Measurements from ENCODE around the gene ZNF561. TPM values are rescaled to one million over a fixed set of nuclear protein-coding genes. Genes with fewer than 3 reads are reported as not detected.
"Not testable (repeated sequence)": the region's sequence is repeated elsewhere in the genome, so short reads cannot be mapped to it uniquely, and the experiment has no call there.

ZNF561 gene
- 73.0 TPM for polyA plus RNA-seq (ENCODE audit: insufficient read length)
- long read RNA-seq, donor 1, full-length matches to known transcripts = 6 of 20 reads
- long read RNA-seq, donor 1, partial matches to known transcripts = 14 of 20 reads
- long read RNA-seq, donor 1, other reads (novel, unspliced or antisense) = 0 of 20 reads
- long read RNA-seq, donor 2, full-length matches to known transcripts = 3 of 10 reads
- long read RNA-seq, donor 2, partial matches to known transcripts = 7 of 10 reads
- long read RNA-seq, donor 2, other reads (novel, unspliced or antisense) = 0 of 10 reads
- long read RNA-seq, donor 3, full-length matches to known transcripts = 4 of 4 reads
- long read RNA-seq, donor 3, partial matches to known transcripts = 0 of 4 reads
- long read RNA-seq, donor 3, other reads (novel, unspliced or antisense) = 0 of 4 reads
- long read RNA-seq, donor 4 = 0 reads
- long read RNA-seq, donor 5, full-length matches to known transcripts = 12 of 28 reads
- long read RNA-seq, donor 5, partial matches to known transcripts = 16 of 28 reads
- long read RNA-seq, donor 5, other reads (novel, unspliced or antisense) = 0 of 28 reads
- long read RNA-seq, donor 6, full-length matches to known transcripts = 2 of 2 reads
- long read RNA-seq, donor 6, partial matches to known transcripts = 0 of 2 reads
- long read RNA-seq, donor 6, other reads (novel, unspliced or antisense) = 0 of 2 reads
- long read RNA-seq, donor 7, full-length matches to known transcripts = 13 of 32 reads
- long read RNA-seq, donor 7, partial matches to known transcripts = 19 of 32 reads
- long read RNA-seq, donor 7, other reads (novel, unspliced or antisense) = 0 of 32 reads
- long read RNA-seq, donor 8, full-length matches to known transcripts = 4 of 4 reads
- long read RNA-seq, donor 8, partial matches to known transcripts = 0 of 4 reads
- long read RNA-seq, donor 8, other reads (novel, unspliced or antisense) = 0 of 4 reads

GRCh38 chr19:9621156-9622037 lies at the start of gene ZNF561:
ZNF561 (minus strand) TSS chr19:9621232; CDS start chr19:9619456, 1,776 bp downstream.
- DNase-seq = peak; percentile 89

- no peak for DNase-seq
These were observed 47.5 kb upstream of the ZNF561 start for GRCh38 chr19:9668544-9668943.

GRCh38 chr19:9667898-9668297 lies 46.9 kb upstream of the ZNF561 start:
- DNase-seq = no peak

- no peak for DNase-seq
These were observed 37.7 kb upstream of the ZNF561 start for GRCh38 chr19:9658769-9659168.

DNA sequence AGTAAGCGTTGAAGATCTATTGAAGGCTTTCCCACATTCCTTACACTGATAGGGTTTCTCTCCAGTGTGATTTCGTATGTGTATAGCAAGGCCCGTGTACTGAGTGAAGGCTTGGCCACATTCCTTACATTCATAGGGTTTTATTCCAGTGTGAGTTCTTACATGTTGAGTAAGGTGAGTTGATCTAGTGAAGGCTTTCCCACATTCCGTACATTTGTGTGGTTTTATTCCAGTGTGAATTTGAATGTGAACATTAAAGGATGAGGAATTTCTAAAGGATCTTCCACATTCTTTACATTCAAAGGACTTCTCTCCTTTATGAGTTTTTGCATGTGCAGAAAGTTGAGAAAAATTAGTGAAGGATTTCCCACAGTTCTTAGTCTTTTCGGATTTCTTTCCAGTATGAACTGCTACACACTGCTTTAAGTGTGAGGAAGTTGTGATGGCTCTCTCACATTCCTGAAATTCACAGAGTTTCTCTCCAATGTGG lies 32.1 kb upstream of the ZNF561 start:
- DNase-seq = not testable (repeated sequence)

DNA sequence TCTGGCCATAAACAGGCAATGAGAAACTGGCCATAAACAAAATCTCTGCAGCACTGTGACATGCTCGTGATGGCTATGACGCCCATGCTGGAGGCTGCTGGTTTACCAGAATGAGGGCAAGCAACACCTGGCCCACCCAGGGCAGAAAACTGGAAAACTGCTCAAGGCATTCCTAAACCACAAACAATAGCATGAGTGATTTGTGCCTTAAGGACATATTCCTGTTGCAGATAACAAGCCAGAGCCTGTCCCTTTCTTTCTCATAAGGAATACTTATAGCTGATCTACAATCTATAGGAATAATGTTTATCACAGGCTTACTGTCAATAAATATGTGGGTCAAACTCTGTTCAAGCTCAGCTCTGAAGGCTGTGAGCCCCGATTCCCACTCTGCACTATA lies 30.4 kb upstream of the ZNF561 start:
- DNase-seq = not testable (repeated sequence)

- DNase-seq = no peak
These were observed 29.3 kb upstream of the ZNF561 start for GRCh38 chr19:9650345-9650744.

DNA sequence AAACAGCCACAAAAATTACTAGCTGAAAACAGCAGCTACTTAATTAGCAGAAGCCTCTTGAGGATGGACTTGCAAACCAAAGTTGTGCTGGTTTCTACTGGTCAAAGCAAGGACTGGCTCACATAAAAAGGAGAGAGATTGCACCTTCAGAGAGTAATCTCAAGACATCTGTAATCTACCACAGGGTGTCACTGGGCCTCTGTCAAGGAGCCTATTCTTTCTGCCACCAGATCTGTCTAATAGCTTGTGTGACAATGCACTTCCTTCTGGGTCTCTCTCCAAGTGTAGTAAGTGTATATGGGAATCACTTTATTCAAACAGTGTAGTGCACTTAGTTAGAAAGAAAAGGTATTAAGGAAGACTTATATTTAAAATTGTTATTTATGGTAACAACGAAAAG lies 24.4 kb upstream of the ZNF561 start:
- no peak for DNase-seq

- no peak for DNase-seq
These were observed 23.4 kb upstream of the ZNF561 start for GRCh38 chr19:9644472-9644871.

GRCh38 chr19:9641810-9642209 lies 20.8 kb upstream of the ZNF561 start:
- no peak for DNase-seq

GRCh38 chr19:9640956-9641355 lies 19.9 kb upstream of the ZNF561 start:
- DNase-seq = no peak

DNA sequence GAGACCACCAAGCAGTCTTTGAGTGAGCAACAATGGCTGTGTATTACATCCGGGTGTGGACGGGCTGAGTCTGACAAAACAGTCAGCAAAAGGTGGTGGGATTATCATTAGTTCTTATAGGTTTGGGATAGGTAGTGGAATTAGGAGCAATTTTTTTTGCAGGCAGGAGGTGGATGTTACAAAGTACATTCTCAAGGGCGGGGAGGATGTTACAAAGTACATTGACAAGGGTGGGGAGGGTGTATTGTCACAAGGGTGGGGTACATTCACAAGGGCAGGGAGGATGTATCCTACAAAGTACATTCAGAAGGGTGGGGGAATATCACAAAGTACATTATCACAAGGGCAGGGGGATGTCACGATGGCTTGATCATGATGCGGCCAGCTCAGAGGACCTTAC lies 15.0 kb upstream of the ZNF561 start:
- DNase-seq = no peak

GRCh38 chr19:9627856-9628255 lies 6.8 kb upstream of the ZNF561 start:
- DNase-seq = no peak

DNA sequence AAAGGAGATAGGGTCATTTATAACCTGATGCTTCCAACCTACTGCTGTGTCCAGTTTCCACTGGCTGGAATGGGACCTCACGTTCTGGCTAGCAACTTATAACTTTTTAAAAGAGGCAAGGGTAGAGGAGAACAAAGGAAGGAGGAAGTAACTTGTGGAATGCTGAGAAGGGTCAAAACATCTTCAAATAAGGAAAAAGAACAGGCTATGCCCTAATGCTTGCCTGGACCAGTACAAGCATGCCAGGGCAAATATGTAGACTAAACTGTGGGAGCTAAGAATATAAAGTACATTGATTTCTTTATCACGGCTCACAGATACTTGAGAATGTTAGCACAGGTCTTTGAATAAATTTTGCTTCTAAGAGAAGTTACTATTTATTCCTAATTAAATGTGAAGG lies 1.5 kb upstream of the ZNF561 start:
- DNase-seq = no peak

- DNase-seq = no peak
These were observed 233 bp downstream of the ZNF561 start for GRCh38 chr19:9620842-9621155.

GRCh38 chr19:9615844-9616243 lies 5.2 kb downstream of the ZNF561 start:
- no peak for DNase-seq

DNA sequence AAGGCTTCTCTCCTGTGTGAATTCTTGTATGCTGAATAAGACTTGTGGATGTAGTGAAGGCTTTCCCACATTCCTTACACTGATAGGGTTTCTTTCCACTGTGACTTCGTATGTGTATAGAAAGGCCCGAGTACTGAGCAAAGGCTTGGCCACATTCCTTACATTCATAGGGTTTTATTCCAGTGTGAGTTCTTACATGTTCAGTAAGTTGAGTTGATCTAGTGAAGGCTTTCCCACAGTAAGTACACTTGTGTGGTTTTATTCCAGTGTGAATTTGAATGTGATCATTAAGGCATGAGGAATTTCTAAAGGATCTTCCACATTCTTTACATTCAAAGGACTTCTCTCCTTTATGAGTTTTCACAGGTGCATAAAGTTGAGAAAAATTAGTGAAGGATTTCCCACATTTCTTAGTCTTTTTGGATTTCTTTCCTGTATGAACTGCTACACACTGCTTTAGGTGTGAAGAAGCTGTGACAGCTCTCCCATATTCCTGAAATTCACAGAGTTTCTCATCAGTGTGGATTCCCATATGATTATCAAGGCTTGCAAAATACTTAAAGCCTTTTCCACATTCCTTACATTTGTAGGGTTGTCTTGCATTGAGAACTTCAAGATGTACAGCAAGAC lies 10.4 kb downstream of the ZNF561 start:
- DNase-seq = no peak

DNA sequence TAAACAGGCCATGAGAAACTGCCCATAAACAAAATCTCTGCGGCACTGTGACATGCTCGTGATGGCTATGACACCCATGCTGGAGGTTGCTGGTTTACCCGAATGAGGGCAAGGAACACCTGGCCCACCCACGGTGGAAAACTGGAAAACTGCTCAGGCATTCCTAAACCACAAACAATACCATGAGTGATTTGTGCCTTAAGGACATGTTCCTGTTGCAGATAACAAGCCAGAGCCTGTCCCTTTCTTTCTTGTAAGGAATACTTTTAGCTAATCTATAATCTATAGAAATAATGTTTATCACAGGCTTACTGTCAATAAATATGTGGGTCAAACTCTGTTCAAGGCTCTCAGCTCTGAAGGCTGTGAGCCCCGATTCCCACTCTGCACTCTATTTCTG lies 12.1 kb downstream of the ZNF561 start:
- no peak for DNase-seq

DNA sequence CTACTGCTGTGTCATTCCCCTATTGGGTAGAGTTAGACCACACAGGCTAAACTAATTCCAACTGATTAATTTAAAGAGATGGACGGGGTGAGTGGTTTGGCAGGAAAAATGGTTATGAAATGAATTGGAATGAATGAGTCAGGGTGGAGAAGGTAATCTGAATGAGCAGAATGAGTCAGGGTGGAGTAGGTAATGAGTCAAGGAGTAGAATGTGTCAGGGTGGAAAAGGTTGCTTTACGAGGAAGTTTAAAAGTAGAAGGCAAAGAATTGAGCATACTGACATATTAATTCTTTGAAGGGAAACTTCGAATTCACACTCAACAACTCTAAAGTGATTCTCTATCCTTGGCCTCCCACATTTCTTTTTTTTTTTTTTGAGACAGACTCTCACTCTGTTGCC lies 24.0 kb downstream of the ZNF561 start:
- no peak for DNase-seq

GRCh38 chr19:9586764-9587163 lies 34.3 kb downstream of the ZNF561 start:
- peak; percentile 76 for DNase-seq

DNA sequence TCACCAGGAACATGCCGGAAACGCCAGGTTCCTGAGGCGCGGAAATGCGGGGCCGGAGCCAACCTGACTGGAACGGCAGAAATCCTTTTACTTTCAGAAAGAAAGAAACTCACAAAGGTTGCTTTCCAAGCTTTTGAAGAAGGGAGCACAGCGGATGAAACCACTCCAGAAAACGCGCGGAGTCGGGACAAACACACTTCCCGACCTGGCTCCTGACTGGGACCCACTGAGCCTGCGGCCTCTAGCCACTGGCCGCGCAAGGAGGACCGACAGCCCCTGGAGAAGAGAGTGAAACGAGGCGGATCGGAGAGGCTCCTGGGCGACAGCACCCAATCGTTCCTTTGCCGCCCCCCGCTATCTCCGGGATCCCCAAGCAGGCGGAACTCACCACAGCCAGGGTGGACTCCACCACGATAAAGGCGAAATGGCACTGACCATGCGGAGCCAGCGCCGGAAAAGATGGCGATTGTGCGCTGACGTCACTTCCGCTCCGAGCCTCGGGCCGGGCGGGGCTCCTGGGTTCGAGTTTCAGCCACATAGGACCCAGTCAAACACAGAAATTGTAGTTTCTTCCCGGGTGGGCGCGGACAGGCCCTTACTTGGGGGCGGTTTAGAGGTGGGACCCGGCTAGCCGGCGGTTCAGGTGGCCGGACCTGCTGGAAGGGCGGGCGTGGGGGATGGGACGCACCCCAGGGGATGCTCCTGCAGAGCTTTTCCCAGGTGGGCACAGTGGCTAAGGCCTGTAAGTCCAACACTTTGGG lies 36.8 kb downstream of the ZNF561 start, which contains the start of gene ZNF121:
Gene ZNF121 (minus strand): TSS at position 432 of the 761 bp plus-strand sequence. CDS start 16,407 bp downstream, outside the sequence.
- peak; percentile 91 for DNase-seq

Measured in left kidney (tissue), 8 donors.